GM13976 (cell line): ENCODE data around the gene SAMD4B.

Experiments used
- DNase-seq: peaks from one replicate; pipeline ENCODE4 v3.0.0; 2012; ENCODE audit warnings: low spot score
- CTCF ChIP-seq: IDR thresholded peaks from 2 replicates; pipeline ENCODE4 v1.5.1; 2012; ENCODE audit warnings: borderline replicate concordance, mild to moderate bottlenecking; ENCODE audit not compliant: insufficient read depth; ENCODE audit errors: extremely low read depth, missing control alignments, control extremely low read depth
- in situ Hi-C: fragments of 300-500 bp; cut with MboI; formaldehyde crosslinking; loops from one replicate; pipeline ENCODE4 v1.12.0; 2022; ENCODE audit warnings: low sequenced_read_pairs, mixed read lengths, inconsistent platforms; ENCODE audit not compliant: unreplicated experiment

The SAMD4B gene

GRCh38 chr19:39314016-39314728, 28.0 kb upstream of the SAMD4B start:
- in situ Hi-C loops: no loop called here
- no peak for TF ChIP-seq CTCF
- DNase-seq: no peak

- DNase-seq: no peak
- in situ Hi-C loops: no loop called here
- no peak for TF ChIP-seq CTCF
These were observed 26.3 kb upstream of the SAMD4B start for GRCh38 chr19:39315933-39316332.

GRCh38 chr19:39316627-39317321, 25.4 kb upstream of the SAMD4B start:
- TF ChIP-seq CTCF: no peak
- in situ Hi-C loops: no loop called here

GRCh38 chr19:39317476-39317875, 24.7 kb upstream of the SAMD4B start:
- no peak for TF ChIP-seq CTCF
- DNase-seq: no peak
- in situ Hi-C loops: no loop called here

More at GRCh38 chr19:39316627-39317321, 25.4 kb upstream of the SAMD4B start:
- DNase-seq: no peak

- in situ Hi-C loops: no loop called here
- no peak for TF ChIP-seq CTCF
- DNase-seq: no peak
These were observed 24.1 kb upstream of the SAMD4B start for GRCh38 chr19:39318071-39318470.

- DNase-seq: no peak
- in situ Hi-C loops: no loop called here
- no peak for TF ChIP-seq CTCF
These were observed 23.5 kb upstream of the SAMD4B start for GRCh38 chr19:39318690-39319089.
